GM12875 (cell line): ENCODE data around the gene SH3PXD2A.

Experiments used
- H3K4me3 ChIP-seq: one replicate; pipeline ENCODE4 v1.5.1; 2011; ENCODE audit warnings: low read depth, low read length, control low read depth
- TF ChIP-seq, protein P1 (sequence below): IDR thresholded peaks from 2 replicates; pipeline ENCODE4 v1.5.1; 2011; ENCODE audit warnings: low read depth, mild to moderate bottlenecking, control low read depth, inconsistent platforms, low read length, moderate library complexity, borderline replicate concordance; ENCODE audit not compliant: insufficient read depth

Gene SH3PXD2A

DNA sequence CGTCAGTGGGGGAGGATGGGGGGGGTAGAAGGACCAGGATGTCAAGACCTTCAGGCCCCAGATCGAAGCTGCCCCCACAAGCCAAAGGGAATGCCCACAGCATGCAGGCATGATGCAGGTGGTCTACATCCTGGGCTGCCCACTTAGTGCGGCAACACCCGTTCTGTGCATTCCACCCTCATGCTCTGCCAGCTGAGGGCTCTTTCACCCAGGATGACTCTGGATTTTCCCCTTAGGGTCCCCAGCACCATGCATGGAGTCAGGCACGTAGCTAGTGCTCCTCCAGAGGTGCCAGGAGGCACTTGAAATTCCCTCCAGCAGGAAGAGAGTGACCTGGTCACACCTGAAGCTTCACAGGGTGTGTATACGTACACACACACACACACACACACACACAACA is 66.2 kb downstream of the SH3PXD2A start:
- TF ChIP-seq, protein P1, sequence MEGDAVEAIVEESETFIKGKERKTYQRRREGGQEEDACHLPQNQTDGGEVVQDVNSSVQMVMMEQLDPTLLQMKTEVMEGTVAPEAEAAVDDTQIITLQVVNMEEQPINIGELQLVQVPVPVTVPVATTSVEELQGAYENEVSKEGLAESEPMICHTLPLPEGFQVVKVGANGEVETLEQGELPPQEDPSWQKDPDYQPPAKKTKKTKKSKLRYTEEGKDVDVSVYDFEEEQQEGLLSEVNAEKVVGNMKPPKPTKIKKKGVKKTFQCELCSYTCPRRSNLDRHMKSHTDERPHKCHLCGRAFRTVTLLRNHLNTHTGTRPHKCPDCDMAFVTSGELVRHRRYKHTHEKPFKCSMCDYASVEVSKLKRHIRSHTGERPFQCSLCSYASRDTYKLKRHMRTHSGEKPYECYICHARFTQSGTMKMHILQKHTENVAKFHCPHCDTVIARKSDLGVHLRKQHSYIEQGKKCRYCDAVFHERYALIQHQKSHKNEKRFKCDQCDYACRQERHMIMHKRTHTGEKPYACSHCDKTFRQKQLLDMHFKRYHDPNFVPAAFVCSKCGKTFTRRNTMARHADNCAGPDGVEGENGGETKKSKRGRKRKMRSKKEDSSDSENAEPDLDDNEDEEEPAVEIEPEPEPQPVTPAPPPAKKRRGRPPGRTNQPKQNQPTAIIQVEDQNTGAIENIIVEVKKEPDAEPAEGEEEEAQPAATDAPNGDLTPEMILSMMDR, result no peak
- no peak overlapping the region for H3K4me3 ChIP-seq

DNA sequence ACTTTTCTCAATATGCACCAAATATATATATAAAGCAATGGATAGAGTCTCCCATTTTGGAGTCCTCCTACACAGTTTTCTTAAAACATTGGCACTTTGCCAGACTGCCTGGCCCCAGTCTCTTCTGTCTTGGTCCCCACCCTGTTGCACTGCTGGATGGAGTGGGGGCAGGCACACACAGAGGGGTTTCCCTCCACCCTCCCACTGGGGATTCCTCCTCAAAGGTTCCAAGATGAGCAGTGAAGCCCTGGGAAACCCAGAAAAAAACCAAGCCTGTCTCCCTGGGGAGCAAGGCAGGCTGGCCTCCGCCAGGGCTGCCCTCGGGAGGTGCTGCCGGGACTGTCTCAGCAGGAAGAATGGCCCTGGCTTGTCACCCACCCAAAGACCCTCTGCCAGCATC is 68.0 kb downstream of the SH3PXD2A start:
- H3K4me3 ChIP-seq, result no peak overlapping the region
- TF ChIP-seq, protein P1, result no peak

DNA sequence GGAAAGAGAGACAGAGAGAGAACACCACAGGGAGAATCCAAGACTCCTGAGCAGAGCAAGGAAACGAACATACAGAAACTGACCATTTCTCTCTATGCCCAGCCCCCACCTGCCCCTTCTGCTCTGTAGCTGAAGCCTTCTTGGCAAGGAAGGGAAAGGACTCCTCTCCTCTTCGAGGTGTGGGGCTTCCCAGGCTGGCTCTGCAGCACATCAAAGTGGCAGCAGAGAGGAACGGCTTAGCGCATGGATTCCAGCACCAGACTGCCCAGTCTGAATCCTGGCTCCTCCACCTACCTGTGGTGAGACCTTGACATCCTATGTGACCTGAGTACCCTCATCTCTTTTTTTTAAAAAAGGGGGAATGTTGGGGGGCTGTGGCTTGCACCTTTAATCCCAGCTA is 69.4 kb downstream of the SH3PXD2A start:
- H3K4me3 ChIP-seq, result no peak overlapping the region
- TF ChIP-seq, protein P1, result no peak

DNA sequence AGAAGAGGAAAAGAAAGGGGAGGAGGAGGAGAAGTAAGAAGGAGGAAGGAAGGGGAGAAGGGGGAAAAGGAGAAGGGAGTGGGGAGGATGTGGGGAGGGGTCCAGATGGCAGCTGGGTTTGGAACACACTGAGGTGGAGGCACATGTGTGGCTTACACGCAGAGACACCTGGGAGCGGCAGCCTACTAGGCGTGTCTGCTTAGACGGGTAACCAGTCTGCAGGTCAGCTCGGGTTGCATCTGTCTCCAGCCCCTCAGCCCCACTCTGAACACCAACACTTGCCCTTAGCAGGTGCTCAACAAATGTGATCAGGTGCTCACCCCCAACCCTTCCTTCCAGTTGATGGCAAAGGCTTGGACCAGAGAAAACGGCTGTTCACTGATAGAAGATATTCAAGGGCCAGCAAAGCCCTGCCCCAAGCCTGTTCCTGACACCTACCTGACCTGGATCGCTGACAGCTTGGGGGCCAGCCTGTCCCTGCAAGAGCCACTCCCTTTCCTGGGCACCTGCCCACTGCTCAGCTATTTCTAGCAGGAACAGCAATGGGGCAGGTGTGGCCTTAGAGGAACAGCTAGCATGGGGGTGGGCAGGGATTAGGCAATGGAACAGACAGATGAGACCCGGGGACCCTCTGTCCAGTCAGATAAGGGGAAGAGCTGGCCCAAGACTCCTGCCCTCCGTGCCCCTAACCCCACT is 70.5 kb downstream of the SH3PXD2A start:
- TF ChIP-seq, protein P1, result no peak
- H3K4me3 ChIP-seq, result no peak overlapping the region

DNA sequence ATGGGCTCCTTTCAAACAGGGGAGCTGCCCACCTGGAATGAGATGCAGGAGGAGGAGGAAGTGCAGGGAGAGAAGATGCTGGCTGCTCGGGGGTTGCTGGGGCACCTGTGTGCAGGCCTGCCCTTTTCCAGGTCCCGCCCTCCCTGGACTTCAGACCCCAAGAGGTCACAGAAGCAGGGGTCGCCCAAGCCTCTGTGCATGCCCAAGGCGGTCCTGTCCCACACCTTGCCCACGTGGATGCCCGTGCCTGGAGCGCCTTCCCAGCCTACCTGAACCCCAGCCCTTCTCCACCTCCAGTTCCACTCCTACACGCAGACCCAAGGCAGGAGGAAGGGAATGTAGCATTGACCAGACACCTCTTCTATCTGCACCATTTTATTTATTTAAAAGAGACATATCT is 71.3 kb downstream of the SH3PXD2A start:
- H3K4me3 ChIP-seq, result no peak overlapping the region
- TF ChIP-seq, protein P1, result no peak

DNA sequence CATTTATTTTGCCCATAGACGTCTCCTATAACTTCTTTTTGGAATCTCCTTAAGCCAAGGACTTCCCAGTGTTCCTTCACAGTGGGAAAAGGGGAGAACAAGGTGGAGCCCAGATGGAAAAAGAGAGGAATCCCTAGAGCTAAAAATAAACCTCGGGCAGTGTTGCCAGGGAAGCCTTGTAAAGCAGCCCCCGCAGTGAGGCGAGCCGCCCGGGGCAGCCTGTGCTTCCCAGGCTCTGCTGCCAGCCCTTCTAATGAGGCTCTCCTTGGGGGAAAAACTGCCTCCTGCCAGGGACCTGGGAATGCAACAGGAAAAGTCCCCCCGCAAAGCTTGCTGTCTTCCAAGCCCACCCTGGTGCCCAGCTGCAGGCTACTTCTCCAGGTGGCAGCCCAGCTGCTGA is 71.7 kb downstream of the SH3PXD2A start:
- TF ChIP-seq, protein P1, result no peak
- H3K4me3 ChIP-seq, result no peak overlapping the region

DNA sequence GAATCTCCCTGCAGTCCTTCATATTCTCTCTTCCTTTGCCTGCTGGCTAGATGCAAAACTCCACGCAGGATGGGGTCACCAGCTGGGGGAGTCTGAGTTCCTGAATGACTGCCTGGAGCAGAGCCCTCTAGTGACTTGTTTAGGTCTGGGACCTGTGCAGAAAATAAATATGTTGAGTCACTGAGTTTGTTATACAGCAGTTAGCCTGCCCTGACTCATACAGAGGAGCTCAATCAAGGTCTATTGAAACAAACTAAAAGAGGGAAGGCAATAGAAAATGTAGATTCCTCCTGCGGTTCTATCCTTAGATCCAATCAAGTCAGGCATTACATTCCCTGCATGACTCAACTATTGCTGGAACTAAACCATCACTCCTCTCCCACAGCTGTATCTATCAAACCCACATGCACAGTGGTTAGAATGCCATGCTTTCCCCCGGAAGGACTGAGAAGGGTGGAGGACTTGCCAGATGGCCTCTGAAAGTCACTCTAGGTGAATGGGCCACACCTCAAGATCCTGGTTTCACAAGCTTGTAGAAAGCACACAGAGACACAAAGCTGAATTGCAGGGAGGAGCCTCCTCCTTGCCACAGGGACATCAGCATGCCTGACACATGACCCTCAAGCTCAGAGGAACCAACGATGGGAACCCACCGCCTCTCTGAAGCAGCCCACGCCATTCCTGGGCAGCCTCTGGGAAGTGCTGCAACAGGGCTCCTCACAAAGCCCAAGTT is 73.9 kb downstream of the SH3PXD2A start:
- TF ChIP-seq, protein P1, result peak; percentile 45
- H3K4me3 ChIP-seq, result no peak overlapping the region
